Stimulated activated naive CD8-positive, alpha-beta T cell treated with anti-CD3 and anti-CD28 coated beads, Interleukin-15, amount 100 ng/mL, for 72 hours (primary cell): Measurements from ENCODE around the gene EOMES.

Experiments used
- ATAC-seq: fragments of 150-1000 bp; cut with Tn5 transposase; 2 replicates; pipeline ENCODE4 v1.10.0; 2021; ENCODE audit warnings: mild to moderate bottlenecking, moderate library complexity
- DNase-seq, 2 donors: peaks; one replicate each; pipeline ENCODE4 v3.0.0; 2021 to 2022
- H3K27ac Mint-ChIP-seq, 2 donors: one replicate each; pipeline ENCODE4 v1.8.0; 2022; ENCODE audit warnings: mild to moderate bottlenecking in 2 of 2, mixed read lengths in 2 of 2, moderate library complexity in 2 of 2
- H3K27me3 Mint-ChIP-seq: one replicate; pipeline ENCODE4 v1.8.0; 2022; ENCODE audit warnings: mixed read lengths
- H3K4me1 Mint-ChIP-seq: one replicate; pipeline ENCODE4 v1.8.0; 2022; ENCODE audit warnings: mild to moderate bottlenecking, mixed read lengths
- H3K4me3 Mint-ChIP-seq, 2 donors: one replicate each; pipeline ENCODE4 v1.8.0; 2022; ENCODE audit warnings: mild to moderate bottlenecking in 2 of 2, mixed read lengths in 2 of 2, moderate library complexity in 1 of 2
- H3K9me3 Mint-ChIP-seq, 2 donors: one replicate each; pipeline ENCODE4 v1.8.0; 2022; ENCODE audit warnings: mixed read lengths in 2 of 2

EOMES gene

DNA sequence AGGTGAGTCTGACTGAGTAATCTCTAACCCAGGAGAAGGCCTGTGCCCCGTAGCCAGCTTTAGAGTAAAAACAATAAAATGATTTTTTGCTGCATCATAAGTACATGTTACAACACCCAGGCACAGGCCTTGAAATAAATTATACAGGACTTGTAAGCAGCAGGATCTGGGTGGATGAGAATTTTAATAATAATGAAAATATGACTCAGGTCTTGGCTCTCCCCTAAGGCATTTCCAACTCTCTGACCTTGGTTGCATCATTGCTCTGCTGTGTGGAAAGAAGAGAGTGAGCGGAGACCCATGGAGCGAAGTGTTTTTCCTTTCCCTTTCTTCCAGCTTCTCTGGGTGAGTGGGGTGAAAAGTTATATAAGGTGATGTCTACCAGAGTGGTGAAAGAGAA lies 44.6 kb downstream of the EOMES start:
- H3K9me3 Mint-ChIP-seq = no peaks in the 10 kb centered on the region
- DNase-seq (no peak), ATAC-seq (peak; percentile 20)
- H3K27me3 Mint-ChIP-seq = no peaks in the 10 kb centered on the region
- no peak overlapping the region for H3K4me3 Mint-ChIP-seq
- peak overlapping the region in 1 of 2 donors; percentile 91 for H3K27ac Mint-ChIP-seq
- H3K4me1 Mint-ChIP-seq = peaks cover 14% of the 10 kb centered on the region

DNA sequence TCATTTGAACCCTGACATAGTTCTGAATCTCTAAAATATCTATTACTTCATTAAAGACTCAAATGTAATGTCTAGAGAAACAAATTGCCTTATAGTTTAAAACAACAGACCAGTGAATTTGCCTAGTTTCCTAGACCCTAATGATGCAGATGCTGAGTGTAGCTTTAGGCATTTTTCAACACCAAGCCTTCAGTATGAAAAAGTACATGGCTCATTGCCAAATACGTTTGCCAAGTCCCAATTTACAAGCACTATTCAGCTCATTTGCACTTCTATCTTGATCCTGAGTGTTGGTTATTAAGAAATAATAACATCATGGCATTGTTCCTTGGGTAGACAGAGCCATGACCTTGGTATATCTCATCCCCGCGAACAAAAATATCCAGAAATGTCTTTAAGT lies 46.8 kb downstream of the EOMES start:
- no peak overlapping the region for H3K27ac Mint-ChIP-seq
- H3K27me3 Mint-ChIP-seq = no peaks in the 10 kb centered on the region
- no peak for ATAC-seq

DNA sequence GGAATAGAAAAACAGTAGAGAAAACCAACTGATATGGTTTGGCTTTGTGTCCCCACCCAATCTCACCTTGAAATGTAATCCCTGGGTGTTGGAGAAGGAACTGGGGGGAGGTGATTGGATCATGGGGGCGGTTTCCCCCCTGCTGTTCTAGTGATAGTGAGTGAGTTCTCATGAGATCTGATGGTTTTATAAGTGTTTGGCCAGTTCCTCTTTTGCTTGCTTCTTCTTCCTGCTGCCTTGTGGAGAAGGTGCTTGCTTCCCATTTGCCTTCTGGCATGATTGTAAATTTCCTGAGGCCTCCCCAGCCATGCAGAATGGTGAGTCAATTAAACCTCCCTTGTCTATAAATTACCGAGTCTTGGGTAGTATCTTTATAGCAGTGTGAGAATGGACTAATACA lies 48.4 kb downstream of the EOMES start:
- H3K4me3 Mint-ChIP-seq = no peak overlapping the region
- no peaks in the 10 kb centered on the region for H3K9me3 Mint-ChIP-seq
- H3K27ac Mint-ChIP-seq = no peak overlapping the region
- H3K27me3 Mint-ChIP-seq = no peaks in the 10 kb centered on the region
- no peak for DNase-seq
- H3K4me1 Mint-ChIP-seq = peaks cover 6% of the 10 kb centered on the region
- no peak for ATAC-seq

More for the DNA sequence above, 46.8 kb downstream of the EOMES start:
- H3K4me3 Mint-ChIP-seq = no peak overlapping the region
- DNase-seq = no peak
- H3K4me1 Mint-ChIP-seq = peaks cover 6% of the 10 kb centered on the region
- H3K9me3 Mint-ChIP-seq = no peaks in the 10 kb centered on the region

DNA sequence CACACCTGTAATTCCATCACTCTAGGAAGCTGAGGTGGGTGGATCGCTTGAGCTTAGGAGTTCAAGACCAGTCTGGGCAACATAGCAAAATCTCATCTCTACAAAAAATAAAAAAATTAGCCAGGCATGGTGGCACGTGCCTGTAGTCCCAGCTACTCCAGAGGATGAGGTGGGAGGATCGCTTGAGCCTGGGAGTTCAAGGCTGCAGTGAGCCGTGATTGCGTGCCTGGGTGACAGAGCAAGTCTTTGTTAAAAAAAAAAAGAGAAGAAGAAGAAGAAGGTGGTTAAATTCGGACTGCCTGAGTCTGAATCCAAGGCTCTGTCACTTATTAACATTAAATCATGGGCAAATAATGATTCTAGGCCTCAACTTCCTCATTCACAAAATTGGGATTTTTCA lies 51.0 kb downstream of the EOMES start:
- ATAC-seq (no peak), DNase-seq (no peak)
- H3K4me3 Mint-ChIP-seq = no peak overlapping the region
- H3K4me1 Mint-ChIP-seq = peaks cover 7% of the 10 kb centered on the region
- peaks cover 8% of the 10 kb centered on the region for H3K27me3 Mint-ChIP-seq
- no peaks in the 10 kb centered on the region for H3K9me3 Mint-ChIP-seq
- no peak overlapping the region for H3K27ac Mint-ChIP-seq

DNA sequence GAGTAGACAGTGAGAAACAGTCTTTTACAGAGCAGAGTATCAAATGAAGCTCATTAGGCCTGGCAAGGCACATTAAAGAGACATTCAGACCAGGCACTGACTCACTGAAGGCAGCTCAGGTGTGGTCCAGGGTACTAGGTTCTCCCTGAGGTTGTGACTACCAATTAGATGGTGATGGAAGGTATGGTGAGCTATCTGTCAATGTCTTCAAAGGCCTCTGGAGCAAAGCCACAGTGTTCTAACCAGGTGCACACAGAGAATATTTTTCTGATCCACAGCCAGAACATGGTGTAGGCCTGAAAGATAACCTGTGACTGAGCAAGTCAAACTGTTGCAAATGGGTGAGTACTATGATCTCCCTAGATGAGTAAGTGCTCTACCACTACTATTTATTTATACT lies 51.5 kb downstream of the EOMES start:
- Mint-ChIP-seq H3K4me3 (no peak overlapping the region), H3K27ac (no peak overlapping the region), H3K27me3 (peaks cover 8% of the 10 kb centered on the region), H3K4me1 (peaks cover 7% of the 10 kb centered on the region), H3K9me3 (no peaks in the 10 kb centered on the region)
- no peak for DNase-seq
- ATAC-seq = peak; percentile 35

DNA sequence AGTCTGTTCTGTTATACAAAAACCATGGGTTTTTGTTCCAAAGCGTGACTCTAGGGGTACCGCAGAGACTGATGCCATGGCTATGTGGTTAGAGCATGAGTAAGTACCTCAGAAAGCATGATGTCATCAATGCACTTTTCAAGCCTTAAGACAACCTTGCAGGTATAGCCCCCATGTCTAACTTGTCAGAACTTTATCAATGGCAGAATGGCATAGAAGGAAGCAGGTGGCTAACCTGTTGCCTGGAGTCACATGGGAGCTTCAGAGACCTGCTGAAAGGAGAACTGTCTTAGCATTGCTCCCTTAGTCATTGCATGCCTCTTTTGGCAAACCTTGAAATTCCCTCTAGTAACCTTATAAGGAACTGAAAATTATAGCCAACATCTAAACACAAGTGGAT lies 52.5 kb downstream of the EOMES start:
- ATAC-seq (peak; percentile 81), DNase-seq (no peak)
- Mint-ChIP-seq H3K27me3 (peaks cover 8% of the 10 kb centered on the region), H3K4me3 (no peak overlapping the region), H3K9me3 (no peaks in the 10 kb centered on the region), H3K27ac (no peak overlapping the region), H3K4me1 (peaks cover 7% of the 10 kb centered on the region)

DNA sequence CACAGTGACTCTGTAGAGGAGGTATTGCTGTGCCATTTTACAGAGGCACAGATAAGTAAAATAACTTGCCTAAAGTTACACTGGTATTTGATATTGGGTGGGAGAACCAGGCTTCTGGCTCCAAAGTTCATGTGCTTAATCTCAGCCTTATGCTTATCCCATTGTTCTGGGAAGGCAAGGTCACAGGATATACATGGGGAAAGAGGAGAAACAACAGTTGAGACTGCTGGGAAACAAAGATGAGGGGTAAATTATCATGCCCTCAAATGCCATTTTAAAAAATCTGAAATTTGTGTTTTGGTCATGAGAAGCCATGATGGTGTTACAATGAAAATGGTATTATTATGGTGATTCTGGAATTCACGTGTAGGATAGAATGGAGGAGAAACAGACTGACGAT lies 54.4 kb downstream of the EOMES start:
- H3K27me3 Mint-ChIP-seq = peaks cover 8% of the 10 kb centered on the region
- DNase-seq = no peak
- H3K4me3 Mint-ChIP-seq = no peak overlapping the region
- no peaks in the 10 kb centered on the region for H3K9me3 Mint-ChIP-seq
- ATAC-seq = no peak
- H3K27ac Mint-ChIP-seq = no peak overlapping the region
- peaks cover 7% of the 10 kb centered on the region for H3K4me1 Mint-ChIP-seq

DNA sequence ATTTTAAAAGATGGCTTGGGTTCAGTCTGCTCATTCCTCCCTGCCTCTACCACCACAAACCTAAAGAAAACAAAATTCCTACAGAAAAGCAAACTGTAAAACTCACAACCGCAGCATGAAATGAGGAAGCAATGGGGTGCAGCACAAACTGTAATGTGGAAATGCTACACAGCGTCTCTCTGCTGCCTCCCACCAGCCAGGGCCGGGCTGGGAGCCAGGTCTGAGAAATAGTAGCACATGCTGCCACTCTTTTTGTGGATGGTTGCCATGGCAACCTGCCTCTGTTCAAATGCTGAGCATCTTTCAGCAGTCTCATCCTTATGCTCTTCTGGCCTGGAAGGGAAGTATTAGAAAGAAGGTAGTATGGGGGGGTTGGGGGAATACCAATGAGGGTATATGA lies 55.4 kb downstream of the EOMES start:
- Mint-ChIP-seq H3K27me3 (peaks cover 8% of the 10 kb centered on the region), H3K4me1 (peaks cover 7% of the 10 kb centered on the region), H3K27ac (no peak overlapping the region), H3K9me3 (no peaks in the 10 kb centered on the region), H3K4me3 (no peak overlapping the region)
- no peak for DNase-seq
- ATAC-seq = no peak

DNA sequence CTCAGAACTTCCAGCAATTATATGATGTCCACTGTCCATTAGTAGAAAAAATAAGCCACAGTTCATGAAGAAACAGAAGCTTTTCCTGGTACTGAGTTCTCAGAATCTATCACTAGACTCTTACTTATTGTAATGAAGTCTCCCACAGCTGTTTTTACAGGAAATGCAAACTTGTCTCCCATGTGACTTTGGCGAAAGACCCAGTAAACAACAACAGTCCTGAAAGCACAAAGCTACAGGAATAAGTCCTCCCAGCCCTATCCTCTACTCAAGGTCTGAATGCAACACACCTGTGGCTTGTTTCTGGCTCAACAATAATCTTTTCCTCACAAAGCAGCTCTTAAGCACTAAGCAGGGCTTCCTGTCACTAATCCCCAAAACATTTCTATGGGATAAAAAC lies 55.9 kb downstream of the EOMES start:
- no peak for DNase-seq
- Mint-ChIP-seq H3K9me3 (no peaks in the 10 kb centered on the region), H3K27ac (no peak overlapping the region), H3K4me3 (no peak overlapping the region), H3K4me1 (peaks cover 7% of the 10 kb centered on the region), H3K27me3 (peaks cover 8% of the 10 kb centered on the region)
- ATAC-seq = no peak
